Activated naive CD8-positive, alpha-beta T cell treated with anti-CD3 and anti-CD28 coated beads, Interleukin-2, amount 10 ng/mL, durations not matched to agents 7 days and 5 days (primary cell): ENCODE measurements around the gene SYNDIG1L. TPM values are rescaled to one million over a fixed set of nuclear protein-coding genes. Genes with fewer than 3 reads are reported as not detected.
"Not testable (repeated sequence)": the region's sequence is repeated elsewhere in the genome, so short reads cannot be mapped to it uniquely, and the experiment has no call there.

Experiments
- ATAC-seq: fragments of 150-1000 bp; cut with Tn5 transposase; one replicate; pipeline ENCODE4 v1.10.0; 2021; ENCODE audit warnings: low read depth, moderate library complexity
- POLR2A ChIA-PET: fragments of 350-600 bp; sonication (Branson Sonifier 250); formaldehyde crosslinking; loops from one replicate; lab custom pipeline; 2021; ENCODE audit warnings: antibody characterized with exemption; lab: Charles Lee
- DNase-seq: peaks from one replicate; pipeline ENCODE4 v3.0.0; 2021
- H3K27ac Mint-ChIP-seq: one replicate; pipeline ENCODE4 v1.8.0; 2022; ENCODE audit warnings: mild to moderate bottlenecking, mixed read lengths
- H3K27me3 Mint-ChIP-seq: one replicate; pipeline ENCODE4 v1.8.0; 2022; ENCODE audit warnings: mild to moderate bottlenecking, moderate library complexity, mixed read lengths
- H3K36me3 Mint-ChIP-seq: one replicate; pipeline ENCODE4 v1.8.0; 2021; ENCODE audit warnings: mild to moderate bottlenecking, mixed read lengths
- H3K4me1 Mint-ChIP-seq: one replicate; pipeline ENCODE4 v1.8.0; 2021; ENCODE audit warnings: mixed read lengths
- H3K4me3 Mint-ChIP-seq: one replicate; pipeline ENCODE4 v1.8.0; 2022; ENCODE audit warnings: mild to moderate bottlenecking, moderate library complexity, mixed read lengths
- H3K9me3 Mint-ChIP-seq: one replicate; pipeline ENCODE4 v1.8.0; 2021; ENCODE audit warnings: mixed read lengths
- total RNA-seq, 2 experiments: library from RNA; stranded (reverse); gene quantifications; one replicate each; pipeline ENCODE4 v1.2.3, GENCODE V29; 2021

Gene SYNDIG1L
- total RNA-seq, 2 experiments from 2014 or later, result not detected

GRCh38 chr14:74391479-74391878 lies 34.5 kb downstream of the SYNDIG1L start:
- no peak overlapping the region for H3K27ac Mint-ChIP-seq
- POLR2A ChIA-PET, result no interaction called here
- no peaks in the 10 kb centered on the region for H3K36me3 Mint-ChIP-seq
- ATAC-seq (no peak), DNase-seq (no peak)
- H3K9me3 Mint-ChIP-seq, result no peaks in the 10 kb centered on the region
- H3K4me1 Mint-ChIP-seq, result no peaks in the 10 kb centered on the region
- H3K4me3 Mint-ChIP-seq, result no peak overlapping the region
- peaks cover 29% of the 10 kb centered on the region for H3K27me3 Mint-ChIP-seq

DNA sequence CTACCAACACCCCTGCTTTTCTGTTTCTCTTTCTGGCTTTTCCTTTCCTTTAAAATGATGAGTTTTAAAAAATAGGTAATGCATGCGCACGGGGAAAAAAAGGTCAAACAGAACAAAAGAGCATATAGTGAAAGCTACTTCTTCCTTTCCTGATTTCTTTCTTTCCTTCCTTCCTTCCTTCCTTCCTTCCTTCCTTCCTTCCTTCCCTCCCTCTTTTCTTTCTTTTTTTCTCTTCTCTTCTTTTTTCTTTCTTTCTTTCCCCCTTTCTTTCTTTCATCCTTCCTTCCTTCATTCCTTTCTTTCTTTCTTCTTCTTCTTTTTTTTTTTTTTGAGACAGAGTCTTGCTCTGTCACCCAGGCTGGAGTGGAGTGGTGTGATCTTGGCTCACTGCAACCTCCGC lies 35.5 kb downstream of the SYNDIG1L start:
- not testable (repeated sequence) for H3K4me3 Mint-ChIP-seq, ATAC-seq

GRCh38 chr14:74389980-74390379 lies 36.0 kb downstream of the SYNDIG1L start:
- Mint-ChIP-seq H3K27me3 (peaks cover 29% of the 10 kb centered on the region), H3K9me3 (no peaks in the 10 kb centered on the region), H3K27ac (no peak overlapping the region), H3K4me1 (no peaks in the 10 kb centered on the region), H3K36me3 (no peaks in the 10 kb centered on the region), H3K4me3 (no peak overlapping the region)
- POLR2A ChIA-PET, result no interaction called here
- ATAC-seq, result no peak
- no peak for DNase-seq

More for the DNA sequence above, 35.5 kb downstream of the SYNDIG1L start:
- POLR2A ChIA-PET, H3K9me3 Mint-ChIP-seq, H3K27ac Mint-ChIP-seq, H3K4me1 Mint-ChIP-seq, DNase-seq, H3K36me3 Mint-ChIP-seq: not testable (repeated sequence)
- H3K27me3 Mint-ChIP-seq, result peaks cover 30% of the 10 kb centered on the region

DNA sequence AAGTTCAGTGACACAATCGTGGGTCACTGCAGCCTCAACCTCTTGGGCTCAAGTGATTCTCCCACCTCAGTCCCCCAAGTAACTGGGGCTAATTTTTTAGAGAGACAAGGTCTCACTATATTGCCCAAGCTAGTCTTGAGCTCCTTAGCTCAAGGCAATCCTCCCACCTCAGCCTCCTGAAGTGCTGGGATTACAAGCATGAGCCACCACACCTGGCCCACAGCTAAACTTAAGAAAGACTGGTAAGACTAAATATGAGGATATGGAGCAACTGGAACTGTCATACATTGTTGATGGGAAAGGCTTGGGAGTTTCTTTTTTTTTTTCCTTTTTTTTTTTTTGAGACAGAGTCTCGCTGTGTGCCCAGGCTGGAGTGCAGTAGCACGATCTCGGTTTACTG lies 43.8 kb downstream of the SYNDIG1L start:
- Mint-ChIP-seq H3K4me1 (peaks cover 1% of the 10 kb centered on the region), H3K36me3 (no peaks in the 10 kb centered on the region), H3K27me3 (peaks cover 8% of the 10 kb centered on the region), H3K4me3 (no peak overlapping the region), H3K9me3 (no peaks in the 10 kb centered on the region), H3K27ac (no peak overlapping the region)
- ATAC-seq (no peak), DNase-seq (no peak)
- POLR2A ChIA-PET, result interaction anchor here (0.6 kb wide), 1 partner anchor 1757 kb away, joined by 4 read pairs; no protein-coding TSS in a partner anchor

- not testable (repeated sequence) for H3K9me3 Mint-ChIP-seq, H3K27me3 Mint-ChIP-seq, H3K4me3 Mint-ChIP-seq, DNase-seq, H3K4me1 Mint-ChIP-seq, H3K27ac Mint-ChIP-seq, ATAC-seq, H3K36me3 Mint-ChIP-seq
- POLR2A ChIA-PET, result interaction anchor here (0.6 kb wide), 1 partner anchor 1757 kb away, joined by 4 read pairs; no protein-coding TSS in a partner anchor
Measured at GRCh38 chr14:74381571-74381970, 44.4 kb downstream of the SYNDIG1L start.

DNA sequence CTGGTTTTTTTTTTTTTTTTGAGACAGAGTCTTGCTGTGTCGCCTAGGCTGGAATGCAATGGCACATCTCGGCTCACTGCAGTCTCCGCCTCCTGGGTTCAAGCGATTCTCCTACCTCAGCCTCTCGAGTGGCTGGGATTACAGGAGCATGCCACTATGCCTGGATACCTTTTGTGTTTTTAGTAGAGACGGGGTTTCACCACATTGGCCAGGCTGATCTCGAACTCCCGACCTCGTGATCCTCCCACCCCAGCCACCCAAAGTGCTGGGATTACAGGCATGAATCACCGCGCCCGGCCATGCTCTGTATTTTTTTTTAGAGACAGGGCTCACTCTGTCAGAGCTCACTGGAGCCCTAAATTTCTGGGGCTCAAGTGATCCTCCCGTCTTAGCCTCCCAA lies 45.2 kb downstream of the SYNDIG1L start:
- Mint-ChIP-seq H3K27me3 (no peaks in the 10 kb centered on the region), H3K9me3 (no peaks in the 10 kb centered on the region), H3K4me1 (peaks cover 1% of the 10 kb centered on the region), H3K27ac (no peak overlapping the region), H3K4me3 (no peak overlapping the region), H3K36me3 (no peaks in the 10 kb centered on the region)
- POLR2A ChIA-PET, result no interaction called here
- DNase-seq (no peak), ATAC-seq (no peak)

GRCh38 chr14:74380172-74380571 lies 45.8 kb downstream of the SYNDIG1L start:
- Mint-ChIP-seq H3K9me3 (no peaks in the 10 kb centered on the region), H3K27me3 (no peaks in the 10 kb centered on the region), H3K36me3 (no peaks in the 10 kb centered on the region), H3K4me3 (no peak overlapping the region), H3K27ac (no peak overlapping the region), H3K4me1 (peaks cover 1% of the 10 kb centered on the region)
- ATAC-seq, result no peak
- POLR2A ChIA-PET, result no interaction called here
- DNase-seq, result no peak

- Mint-ChIP-seq H3K9me3 (no peaks in the 10 kb centered on the region), H3K27me3 (no peaks in the 10 kb centered on the region), H3K27ac (no peak overlapping the region), H3K36me3 (no peaks in the 10 kb centered on the region), H3K4me3 (no peak overlapping the region), H3K4me1 (no peaks in the 10 kb centered on the region)
- ATAC-seq (no peak), DNase-seq (no peak)
- POLR2A ChIA-PET, result no interaction called here
Measured at GRCh38 chr14:74377976-74378690, 47.9 kb downstream of the SYNDIG1L start.

- no peak for ATAC-seq
- no peak for DNase-seq
- no peaks in the 10 kb centered on the region for H3K9me3 Mint-ChIP-seq
- POLR2A ChIA-PET, result interaction anchor here (0.5 kb wide), 1 partner anchor 68 kb away, joined by 3 read pairs; no protein-coding TSS in a partner anchor
- H3K27me3 Mint-ChIP-seq, result peaks cover 17% of the 10 kb centered on the region
- no peaks in the 10 kb centered on the region for H3K4me1 Mint-ChIP-seq
- no peaks in the 10 kb centered on the region for H3K36me3 Mint-ChIP-seq
- no peak overlapping the region for H3K4me3 Mint-ChIP-seq
- H3K27ac Mint-ChIP-seq, result no peak overlapping the region
Measured at GRCh38 chr14:74368441-74368840, 57.6 kb downstream of the SYNDIG1L start.

GRCh38 chr14:74368026-74368425 lies 58.0 kb downstream of the SYNDIG1L start:
- no peak overlapping the region for H3K27ac Mint-ChIP-seq
- H3K4me3 Mint-ChIP-seq, result no peak overlapping the region
- H3K36me3 Mint-ChIP-seq, result no peaks in the 10 kb centered on the region
- H3K27me3 Mint-ChIP-seq, result peaks cover 17% of the 10 kb centered on the region
- POLR2A ChIA-PET, result interaction anchor here (0.5 kb wide), 1 partner anchor 68 kb away, joined by 3 read pairs; no protein-coding TSS in a partner anchor
- no peaks in the 10 kb centered on the region for H3K4me1 Mint-ChIP-seq
- ATAC-seq (no peak), DNase-seq (no peak)
- no peaks in the 10 kb centered on the region for H3K9me3 Mint-ChIP-seq

- peaks cover 12% of the 10 kb centered on the region for H3K27me3 Mint-ChIP-seq
- DNase-seq (no peak), ATAC-seq (no peak)
- H3K9me3 Mint-ChIP-seq, result no peaks in the 10 kb centered on the region
- H3K27ac Mint-ChIP-seq, result no peak overlapping the region
- POLR2A ChIA-PET, result no interaction called here
- no peaks in the 10 kb centered on the region for H3K4me1 Mint-ChIP-seq
- H3K4me3 Mint-ChIP-seq, result no peak overlapping the region
- H3K36me3 Mint-ChIP-seq, result no peaks in the 10 kb centered on the region
Measured at GRCh38 chr14:74364271-74364880, 61.6 kb downstream of the SYNDIG1L start.

GRCh38 chr14:74362361-74362915 lies 63.6 kb downstream of the SYNDIG1L start:
- Mint-ChIP-seq H3K36me3 (no peaks in the 10 kb centered on the region), H3K27me3 (peaks cover 12% of the 10 kb centered on the region), H3K4me1 (no peaks in the 10 kb centered on the region), H3K9me3 (no peaks in the 10 kb centered on the region), H3K4me3 (no peak overlapping the region), H3K27ac (no peak overlapping the region)
- POLR2A ChIA-PET, result no interaction called here
- ATAC-seq, result peak; percentile 42
- peak; percentile 63 for DNase-seq

DNA sequence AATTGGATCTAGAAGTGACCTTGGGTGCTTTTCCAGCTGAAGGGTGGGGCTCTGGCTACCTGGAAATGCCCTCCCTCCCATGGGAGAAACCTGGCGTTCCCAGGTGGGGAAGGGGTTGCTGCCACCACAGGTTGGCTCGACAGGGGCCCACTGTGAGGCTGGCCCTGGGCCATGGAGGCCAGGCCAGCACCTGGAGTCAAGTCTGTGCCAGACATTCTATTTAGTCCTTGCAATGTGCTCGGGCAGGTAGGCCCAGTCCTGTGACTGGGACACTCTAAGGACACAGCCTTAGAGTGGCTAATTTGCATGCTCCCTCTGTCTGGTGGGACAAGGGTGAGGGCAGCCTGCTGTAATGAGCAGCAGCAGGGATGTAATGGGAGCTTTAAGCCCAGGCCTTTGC lies 65.8 kb downstream of the SYNDIG1L start:
- ATAC-seq, result no peak
- POLR2A ChIA-PET, result no interaction called here
- H3K27me3 Mint-ChIP-seq, result peaks cover 10% of the 10 kb centered on the region
- H3K4me3 Mint-ChIP-seq, result no peak overlapping the region
- no peaks in the 10 kb centered on the region for H3K9me3 Mint-ChIP-seq
- no peaks in the 10 kb centered on the region for H3K4me1 Mint-ChIP-seq
- H3K36me3 Mint-ChIP-seq, result no peaks in the 10 kb centered on the region
- no peak for DNase-seq
- H3K27ac Mint-ChIP-seq, result no peak overlapping the region
